ENCODE measurements around the gene IL9R.

- TF ChIP-seq CTCF (conservative IDR thresholded peaks at IDR 0.05; ENCODE audit: low read depth, low read length): no peak
- no peak for TF ChIP-seq EZH2 (IDR thresholded peaks at IDR 0.05; ENCODE audit: low read length, unreplicated experiment)
- TF ChIP-seq EZH2phosphoT487 (IDR thresholded peaks at IDR 0.05; ENCODE audit: borderline replicate concordance, low read length): no peak
These were observed at the start of gene IL9R for GRCh38 chrX:155997436-155997835.

All from PC-3 (cell line).